Peyer's patch (tissue), 4 donors: Measurements from ENCODE around the gene TMX4.

Experiments
- POLR2A ChIP-seq, 2 donors: fragments of 450-650 bp; IDR thresholded peaks; one replicate each; pipeline ENCODE4 v1.5.1; 2017; ENCODE audit warnings: antibody characterized with exemption in 2 of 2, mild to moderate bottlenecking in 2 of 2, moderate library complexity in 2 of 2
- TF ChIP-seq, protein P1 (sequence below), 6 experiments: fragments of 450-650 bp in 4 of 6; fragments of 200-600 bp in 2 of 6; sonication (generic) in 1 of 6; IDR thresholded peaks; one replicate each; pipeline ENCODE4 v1.5.1; 2017 to 2019; ENCODE audit warnings: antibody characterized with exemption in 6 of 6, mild to moderate bottlenecking in 3 of 6, moderate library complexity in 1 of 6

DNA sequence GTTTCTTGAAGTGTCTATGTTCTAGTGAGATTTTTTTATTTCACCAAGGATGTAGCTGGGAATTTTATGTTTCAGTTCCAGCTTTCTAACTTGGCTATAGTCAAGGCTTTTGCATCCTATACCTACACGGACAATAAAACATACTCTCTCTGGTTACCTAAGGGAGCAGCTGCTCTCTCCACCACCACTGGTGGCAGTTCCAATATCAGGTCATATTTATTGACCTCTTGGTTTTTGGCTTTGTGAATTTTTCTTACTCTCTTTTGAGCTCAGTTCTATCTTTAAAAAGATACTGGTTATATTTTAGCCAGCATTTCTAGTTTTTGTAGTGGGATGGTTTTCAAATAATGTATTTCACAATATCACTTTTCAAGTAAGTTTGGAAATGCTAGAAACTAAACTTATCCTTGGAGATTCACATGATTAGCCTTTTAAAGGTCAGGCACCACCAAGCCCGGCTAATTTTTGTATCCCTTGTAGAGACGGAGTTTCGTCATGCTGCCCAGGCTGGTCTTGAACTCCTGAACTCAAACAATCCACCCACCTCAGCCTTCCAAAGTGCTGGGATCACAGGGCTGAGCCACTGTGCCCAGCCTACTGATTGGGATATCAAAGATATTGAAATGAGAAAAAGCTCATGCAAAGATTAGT, 44.7 kb downstream of the TMX4 start:
- TF ChIP-seq, protein P1, sequence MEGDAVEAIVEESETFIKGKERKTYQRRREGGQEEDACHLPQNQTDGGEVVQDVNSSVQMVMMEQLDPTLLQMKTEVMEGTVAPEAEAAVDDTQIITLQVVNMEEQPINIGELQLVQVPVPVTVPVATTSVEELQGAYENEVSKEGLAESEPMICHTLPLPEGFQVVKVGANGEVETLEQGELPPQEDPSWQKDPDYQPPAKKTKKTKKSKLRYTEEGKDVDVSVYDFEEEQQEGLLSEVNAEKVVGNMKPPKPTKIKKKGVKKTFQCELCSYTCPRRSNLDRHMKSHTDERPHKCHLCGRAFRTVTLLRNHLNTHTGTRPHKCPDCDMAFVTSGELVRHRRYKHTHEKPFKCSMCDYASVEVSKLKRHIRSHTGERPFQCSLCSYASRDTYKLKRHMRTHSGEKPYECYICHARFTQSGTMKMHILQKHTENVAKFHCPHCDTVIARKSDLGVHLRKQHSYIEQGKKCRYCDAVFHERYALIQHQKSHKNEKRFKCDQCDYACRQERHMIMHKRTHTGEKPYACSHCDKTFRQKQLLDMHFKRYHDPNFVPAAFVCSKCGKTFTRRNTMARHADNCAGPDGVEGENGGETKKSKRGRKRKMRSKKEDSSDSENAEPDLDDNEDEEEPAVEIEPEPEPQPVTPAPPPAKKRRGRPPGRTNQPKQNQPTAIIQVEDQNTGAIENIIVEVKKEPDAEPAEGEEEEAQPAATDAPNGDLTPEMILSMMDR (IDR thresholded peaks at IDR 0.05), result no peak
- no peak for TF ChIP-seq POLR2A (IDR thresholded peaks at IDR 0.05)
